ENCODE measurements around the gene TATDN2.

The TATDN2 gene

DNA sequence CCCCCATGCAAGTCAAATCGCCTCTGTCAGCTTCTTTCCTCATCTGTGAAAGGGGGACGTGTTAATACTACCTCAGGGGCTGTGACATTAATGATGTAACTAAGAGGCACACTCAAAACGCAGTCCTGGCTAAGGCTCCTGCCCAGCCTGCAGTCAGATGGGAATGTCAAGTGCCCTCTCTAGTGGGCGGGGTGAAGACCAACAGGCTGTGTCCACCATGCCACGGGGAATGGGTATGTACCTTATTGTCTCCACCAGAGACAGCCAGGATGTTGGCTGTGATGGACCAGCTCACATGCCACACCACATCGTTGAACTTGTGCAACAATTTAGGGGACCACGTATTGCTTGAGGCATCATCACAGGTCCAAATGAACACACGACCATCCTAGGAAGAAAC is 55.5 kb downstream of the TATDN2 start:
- no CpG with 5 or more reads among the region's 8 CpGs for WGBS (ENCODE audit: extremely low coverage, insufficient coverage, insufficient read length)
- H3K4me3 ChIP-seq (ENCODE audit: low read depth, low read length), result no peak overlapping the region
- no peak overlapping the region for H3K9ac ChIP-seq (ENCODE audit: low read length)
- H3K79me1 ChIP-seq (ENCODE audit: low read length), result no peaks in the 10 kb centered on the region
- H2AFZ ChIP-seq (ENCODE audit: insufficient read depth, low read length, poor library complexity), result no peak overlapping the region
- H3K23ac ChIP-seq (ENCODE audit: low read length), result no peak overlapping the region
- no peak overlapping the region for H4K91ac ChIP-seq (ENCODE audit: low read depth, low read length)
- H3K18ac ChIP-seq (ENCODE audit: low read length), result no peak overlapping the region
- no peak overlapping the region for H3K27ac ChIP-seq (ENCODE audit: low read depth, low read length)
- H2BK120ac ChIP-seq (ENCODE audit: insufficient read depth, low read length, poor library complexity), result no peak overlapping the region
- peaks cover 5% of the 10 kb centered on the region for H3K9me3 ChIP-seq (ENCODE audit: insufficient read depth, low read depth, low read length)
- H4K8ac ChIP-seq (ENCODE audit: low read depth, low read length), result no peak overlapping the region
- no peaks in the 10 kb centered on the region for H3K27me3 ChIP-seq (ENCODE audit: insufficient read depth, low read length)
- no peak overlapping the region for H3K14ac ChIP-seq (ENCODE audit: low read length)
- no peak overlapping the region for H2AK5ac ChIP-seq (ENCODE audit: low read length)
- no peaks in the 10 kb centered on the region for H3K4me1 ChIP-seq (ENCODE audit: control insufficient read depth in 1 of 2, insufficient read depth in 2 of 2, low read length in 2 of 2)
- H3K4me2 ChIP-seq (ENCODE audit: low read length), result no peak overlapping the region
- no peaks in the 10 kb centered on the region for H3K79me2 ChIP-seq (ENCODE audit: control insufficient read depth, insufficient read depth, low read length, poor library complexity)
- DNase-seq, result no peak
- H4K12ac ChIP-seq (ENCODE audit: low read depth, low read length), result no peak overlapping the region
- no peak overlapping the region for H2BK5ac ChIP-seq (ENCODE audit: low read depth, low read length, poor library complexity)
- no peak overlapping the region for H2BK12ac ChIP-seq (ENCODE audit: low read length)
- peaks cover 62 to 77% of the 10 kb centered on the region in 2 experiments for H3K36me3 ChIP-seq (ENCODE audit: control insufficient read depth in 1 of 2, insufficient read depth in 2 of 2, low read length in 2 of 2)
- H3K4ac ChIP-seq (ENCODE audit: low read depth, low read length), result no peak overlapping the region

DNA sequence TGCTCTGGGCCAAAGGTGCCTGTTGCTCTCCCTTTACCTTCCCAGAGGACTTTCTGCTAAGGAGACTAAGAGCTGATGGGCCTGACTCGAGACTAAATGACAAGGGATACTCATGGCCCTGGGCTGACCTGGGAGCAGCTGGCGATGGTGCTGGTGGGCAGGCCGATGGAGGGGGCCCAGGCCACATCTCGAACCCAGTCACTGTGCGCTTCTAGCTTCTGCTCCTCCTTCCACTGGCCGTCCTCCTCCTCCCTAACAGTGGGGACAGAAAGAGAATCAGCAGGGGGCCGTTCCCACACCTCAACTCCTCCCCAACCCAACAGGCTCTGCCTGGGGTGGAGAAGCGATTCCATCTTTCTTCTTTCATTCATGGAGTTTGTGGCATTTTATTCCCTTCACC is 56.6 kb downstream of the TATDN2 start:
- H3K79me2 ChIP-seq (ENCODE audit: control insufficient read depth, insufficient read depth, low read length, poor library complexity), result no peaks in the 10 kb centered on the region
- H3K4me3 ChIP-seq (ENCODE audit: low read depth, low read length), result no peak overlapping the region
- no CpG with 5 or more reads among the region's 8 CpGs for WGBS (ENCODE audit: extremely low coverage, insufficient coverage, insufficient read length)
- peaks cover 5% of the 10 kb centered on the region for H3K9me3 ChIP-seq (ENCODE audit: insufficient read depth, low read depth, low read length)
- H3K4ac ChIP-seq (ENCODE audit: low read depth, low read length), result no peak overlapping the region
- H3K27me3 ChIP-seq (ENCODE audit: insufficient read depth, low read length), result no peaks in the 10 kb centered on the region
- no peak overlapping the region for H3K23ac ChIP-seq (ENCODE audit: low read length)
- no peak overlapping the region for H3K9ac ChIP-seq (ENCODE audit: low read length)
- H3K18ac ChIP-seq (ENCODE audit: low read length), result no peak overlapping the region
- no peak overlapping the region for H4K91ac ChIP-seq (ENCODE audit: low read depth, low read length)
- DNase-seq, result no peak
- no peak overlapping the region for H2BK12ac ChIP-seq (ENCODE audit: low read length)
- no peak overlapping the region for H3K27ac ChIP-seq (ENCODE audit: low read depth, low read length)
- H3K79me1 ChIP-seq (ENCODE audit: low read length), result no peaks in the 10 kb centered on the region
- H2AFZ ChIP-seq (ENCODE audit: insufficient read depth, low read length, poor library complexity), result no peak overlapping the region
- no peak overlapping the region for H2AK5ac ChIP-seq (ENCODE audit: low read length)
- no peak overlapping the region for H2BK120ac ChIP-seq (ENCODE audit: insufficient read depth, low read length, poor library complexity)
- H4K8ac ChIP-seq (ENCODE audit: low read depth, low read length), result no peak overlapping the region
- H4K12ac ChIP-seq (ENCODE audit: low read depth, low read length), result no peak overlapping the region
- no peak overlapping the region for H3K4me2 ChIP-seq (ENCODE audit: low read length)
- H3K36me3 ChIP-seq (ENCODE audit: control insufficient read depth in 1 of 2, insufficient read depth in 2 of 2, low read length in 2 of 2), result peaks cover 61 to 76% of the 10 kb centered on the region in 2 experiments
- H3K4me1 ChIP-seq (ENCODE audit: control insufficient read depth in 1 of 2, insufficient read depth in 2 of 2, low read length in 2 of 2), result no peaks in the 10 kb centered on the region
- no peak overlapping the region for H3K14ac ChIP-seq (ENCODE audit: low read length)
- H2BK5ac ChIP-seq (ENCODE audit: low read depth, low read length, poor library complexity), result no peak overlapping the region

DNA sequence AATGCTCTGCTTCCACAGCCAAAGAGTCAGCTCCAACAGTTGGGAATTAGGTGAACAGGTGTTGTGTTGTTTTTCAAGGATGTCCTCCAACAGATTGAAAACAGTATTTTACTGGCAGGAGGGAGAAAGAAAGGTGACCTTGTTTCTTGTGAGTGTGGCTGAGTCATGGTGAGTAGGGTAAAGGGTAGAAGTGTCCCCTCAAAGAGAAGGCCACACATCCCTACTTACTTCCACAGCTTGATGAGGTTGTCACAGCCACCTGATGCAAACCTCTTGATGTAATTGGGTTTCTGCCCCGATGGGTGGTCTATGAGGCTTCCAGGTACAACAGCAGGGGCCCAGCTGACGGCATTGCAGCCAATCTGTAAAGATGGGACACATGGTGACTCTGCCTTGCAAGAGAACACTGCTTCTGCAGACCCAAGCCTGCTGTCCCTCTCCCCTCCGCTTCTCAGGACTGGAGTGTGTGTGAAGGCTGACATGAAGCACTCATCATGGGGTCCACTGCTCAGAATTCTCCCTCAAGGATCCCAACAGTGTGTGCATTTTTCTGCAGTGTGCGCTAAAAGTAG is 57.2 kb downstream of the TATDN2 start:
- Histone ChIP-seq H2BK12ac (ENCODE audit: low read length) (no peak overlapping the region), H2BK120ac (ENCODE audit: insufficient read depth, low read length, poor library complexity) (no peak overlapping the region), H3K9me3 (ENCODE audit: insufficient read depth, low read depth, low read length) (peaks cover 5% of the 10 kb centered on the region), H2AFZ (ENCODE audit: insufficient read depth, low read length, poor library complexity) (no peak overlapping the region), H3K27me3 (ENCODE audit: insufficient read depth, low read length) (no peaks in the 10 kb centered on the region), H3K18ac (ENCODE audit: low read length) (no peak overlapping the region), H3K36me3 (ENCODE audit: control insufficient read depth in 1 of 2, insufficient read depth in 2 of 2, low read length in 2 of 2) (peaks cover 58 to 75% of the 10 kb centered on the region in 2 experiments), H3K23ac (ENCODE audit: low read length) (no peak overlapping the region), H4K12ac (ENCODE audit: low read depth, low read length) (no peak overlapping the region), H3K14ac (ENCODE audit: low read length) (no peak overlapping the region), H2BK5ac (ENCODE audit: low read depth, low read length, poor library complexity) (no peak overlapping the region), H3K4me1 (ENCODE audit: control insufficient read depth in 1 of 2, insufficient read depth in 2 of 2, low read length in 2 of 2) (no peaks in the 10 kb centered on the region), H2AK5ac (ENCODE audit: low read length) (no peak overlapping the region), H3K79me2 (ENCODE audit: control insufficient read depth, insufficient read depth, low read length, poor library complexity) (no peaks in the 10 kb centered on the region), H3K4ac (ENCODE audit: low read depth, low read length) (no peak overlapping the region), H4K8ac (ENCODE audit: low read depth, low read length) (no peak overlapping the region), H3K27ac (ENCODE audit: low read depth, low read length) (no peak overlapping the region), H3K9ac (ENCODE audit: low read length) (no peak overlapping the region), H3K79me1 (ENCODE audit: low read length) (no peaks in the 10 kb centered on the region), H4K91ac (ENCODE audit: low read depth, low read length) (no peak overlapping the region), H3K4me2 (ENCODE audit: low read length) (no peak overlapping the region), H3K4me3 (ENCODE audit: low read depth, low read length) (no peak overlapping the region)
- WGBS (ENCODE audit: extremely low coverage, insufficient coverage, insufficient read length), result no CpG with 5 or more reads among the region's 4 CpGs
- no peak for DNase-seq

DNA sequence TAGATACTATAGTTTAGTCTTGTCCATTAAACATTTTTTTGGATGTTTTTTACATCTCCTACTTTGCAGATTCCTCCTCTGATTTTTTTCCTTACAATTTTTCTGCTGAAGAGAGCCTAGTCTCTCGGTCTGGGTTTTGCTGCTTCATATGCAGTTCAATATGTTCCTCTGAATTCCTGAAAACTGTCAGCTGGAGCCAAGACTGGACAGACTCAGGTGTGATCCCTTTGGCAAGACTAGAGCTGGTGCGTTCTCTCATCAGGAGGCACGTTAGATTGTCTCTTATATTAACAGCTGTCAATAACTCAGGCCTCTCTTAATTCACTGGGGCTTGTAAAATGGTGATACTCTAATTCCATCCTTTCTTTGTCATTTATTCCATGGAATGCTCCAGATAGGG is 57.9 kb downstream of the TATDN2 start:
- no peaks in the 10 kb centered on the region for H3K79me2 ChIP-seq (ENCODE audit: control insufficient read depth, insufficient read depth, low read length, poor library complexity)
- H4K8ac ChIP-seq (ENCODE audit: low read depth, low read length), result no peak overlapping the region
- no CpG with 5 or more reads among the region's 3 CpGs for WGBS (ENCODE audit: extremely low coverage, insufficient coverage, insufficient read length)
- H3K36me3 ChIP-seq (ENCODE audit: control insufficient read depth in 1 of 2, insufficient read depth in 2 of 2, low read length in 2 of 2), result peaks cover 55 to 71% of the 10 kb centered on the region in 2 experiments
- H2BK5ac ChIP-seq (ENCODE audit: low read depth, low read length, poor library complexity), result no peak overlapping the region
- peaks cover 2% of the 10 kb centered on the region for H3K9me3 ChIP-seq (ENCODE audit: insufficient read depth, low read depth, low read length)
- no peak overlapping the region for H4K12ac ChIP-seq (ENCODE audit: low read depth, low read length)
- H2AK5ac ChIP-seq (ENCODE audit: low read length), result no peak overlapping the region
- no peak for DNase-seq
- no peak overlapping the region for H3K4me2 ChIP-seq (ENCODE audit: low read length)
- no peak overlapping the region for H3K4me3 ChIP-seq (ENCODE audit: low read depth, low read length)
- H3K18ac ChIP-seq (ENCODE audit: low read length), result no peak overlapping the region
- H3K4me1 ChIP-seq (ENCODE audit: control insufficient read depth in 1 of 2, insufficient read depth in 2 of 2, low read length in 2 of 2), result no peaks in the 10 kb centered on the region
- H4K91ac ChIP-seq (ENCODE audit: low read depth, low read length), result no peak overlapping the region
- H3K14ac ChIP-seq (ENCODE audit: low read length), result no peak overlapping the region
- H3K27me3 ChIP-seq (ENCODE audit: insufficient read depth, low read length), result no peaks in the 10 kb centered on the region
- H3K9ac ChIP-seq (ENCODE audit: low read length), result no peak overlapping the region
- H2AFZ ChIP-seq (ENCODE audit: insufficient read depth, low read length, poor library complexity), result no peak overlapping the region
- no peak overlapping the region for H2BK12ac ChIP-seq (ENCODE audit: low read length)
- no peak overlapping the region for H3K23ac ChIP-seq (ENCODE audit: low read length)
- no peak overlapping the region for H2BK120ac ChIP-seq (ENCODE audit: insufficient read depth, low read length, poor library complexity)
- H3K4ac ChIP-seq (ENCODE audit: low read depth, low read length), result no peak overlapping the region
- H3K27ac ChIP-seq (ENCODE audit: low read depth, low read length), result no peak overlapping the region
- no peaks in the 10 kb centered on the region for H3K79me1 ChIP-seq (ENCODE audit: low read length)
